ENCODE data around the gene NPM3. TPM values are rescaled to one million over a fixed set of nuclear protein-coding genes. Genes with fewer than 3 reads are reported as not detected.

NPM3 gene
- total and polyA plus RNA-seq, 2 experiments from 2014 or later: 2.9 to 69.6 TPM

GRCh38 chr10:101830322-101831168 lies 47.3 kb upstream of the NPM3 start:
- H3K9me3 ChIP-seq (ENCODE audit: low read depth): no peaks in the 10 kb centered on the region
- peak; percentile 98 for DNase-seq
- no peaks in the 10 kb centered on the region for H3K9me2 ChIP-seq (ENCODE audit: insufficient read depth)
- H3K4me2 ChIP-seq (ENCODE audit: unreplicated experiment): peak overlapping the region; percentile 74
- H4K20me1 ChIP-seq (ENCODE audit: insufficient read depth): no peaks in the 10 kb centered on the region
- TF ChIP-seq EZH2phosphoT487 (IDR thresholded peaks at IDR 0.05; ENCODE audit: insufficient read depth, low read depth) (no peak), EZH2 (IDR thresholded peaks at IDR 0.05; ENCODE audit: insufficient read depth, poor library complexity, severe bottlenecking) (no peak)
- peak overlapping the region; percentile 75 for H2AFZ ChIP-seq
- no peaks in the 10 kb centered on the region for H3K27me3 ChIP-seq (replicated peaks; ENCODE audit: insufficient read depth)
- in situ Hi-C loops (cut with MboI): no loop called here
- H3F3A ChIP-seq (ENCODE audit: insufficient read depth): 0 out of 2 replicates have a peak, but pooled peaks cover 10% of the 10 kb centered on the region
- peak overlapping the region; percentile 73 for H3K4me3 ChIP-seq
- 0 out of 2 replicates have a peak, but pooled peaks cover 4% of the 10 kb centered on the region for H3K4me1 ChIP-seq (ENCODE audit: insufficient read depth)
- peak overlapping the region; percentile 67 for H3K9ac ChIP-seq
- WGBS, 2 experiments (ENCODE audit: low coverage in 1 of 2, low lambda C conversion rate in 2 of 2, missing lambda C conversion rate in 2 of 2): 2% methylated on average over 30 to 52 of the region's 56 CpGs
- H3K79me2 ChIP-seq (ENCODE audit: insufficient read depth): no peaks in the 10 kb centered on the region
- H3K36me3 ChIP-seq (ENCODE audit: low read depth): no peaks in the 10 kb centered on the region
- peak overlapping the region; percentile 60 for H3K27ac ChIP-seq

DNA sequence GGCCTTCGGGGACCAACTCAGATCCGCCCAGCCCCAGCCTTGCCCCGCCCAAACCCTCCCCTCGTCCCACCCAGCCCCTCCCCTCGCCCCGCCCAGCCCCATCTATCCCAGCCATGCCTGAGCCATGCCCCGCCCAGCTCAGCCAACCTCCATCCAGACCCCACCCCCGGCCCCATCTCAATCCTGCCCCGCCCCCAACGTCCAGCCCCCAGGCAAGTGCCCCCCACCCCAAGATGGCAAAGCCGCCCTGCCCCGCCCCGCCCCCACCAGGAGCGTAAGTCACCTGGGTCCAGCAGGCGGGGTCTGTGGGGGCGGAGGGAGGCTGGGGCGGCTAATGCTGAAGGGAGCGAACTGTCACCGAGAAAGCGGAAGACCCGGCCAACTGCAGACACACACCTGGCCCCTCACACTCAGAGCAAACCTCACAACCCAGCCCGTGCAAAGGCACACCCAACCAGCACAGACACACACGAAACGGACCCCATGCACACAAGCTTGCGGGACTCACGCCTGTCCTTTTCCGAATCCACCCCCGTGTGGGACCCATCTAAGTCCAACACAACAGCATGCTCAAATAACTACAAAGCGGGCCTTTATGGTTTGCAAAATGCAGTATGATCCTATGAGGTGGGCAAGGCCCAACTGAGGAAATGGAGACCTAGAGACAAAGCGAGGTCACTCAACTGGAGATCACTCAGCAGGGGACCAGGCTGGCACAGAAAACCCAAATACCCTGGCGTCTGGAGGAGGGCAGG lies 46.5 kb upstream of the NPM3 start:
- no peaks in the 10 kb centered on the region for H3K79me2 ChIP-seq (ENCODE audit: insufficient read depth)
- TF ChIP-seq EZH2 (IDR thresholded peaks at IDR 0.05; ENCODE audit: insufficient read depth, poor library complexity, severe bottlenecking) (no peak), EZH2phosphoT487 (IDR thresholded peaks at IDR 0.05; ENCODE audit: insufficient read depth, low read depth) (no peak)
- H3K27ac ChIP-seq: peak overlapping the region; percentile 60
- peak; percentile 46 for DNase-seq
- 0 out of 2 replicates have a peak, but pooled peaks cover 10% of the 10 kb centered on the region for H3F3A ChIP-seq (ENCODE audit: insufficient read depth)
- no peaks in the 10 kb centered on the region for H4K20me1 ChIP-seq (ENCODE audit: insufficient read depth)
- H3K9me3 ChIP-seq (ENCODE audit: low read depth): no peaks in the 10 kb centered on the region
- H2AFZ ChIP-seq: peak overlapping the region; percentile 75
- in situ Hi-C loops (cut with MboI): no loop called here
- 0 out of 2 replicates have a peak, but pooled peaks cover 4% of the 10 kb centered on the region for H3K4me1 ChIP-seq (ENCODE audit: insufficient read depth)
- no peaks in the 10 kb centered on the region for H3K27me3 ChIP-seq (replicated peaks; ENCODE audit: insufficient read depth)
- peak overlapping the region; percentile 67 for H3K9ac ChIP-seq
- H3K4me2 ChIP-seq (ENCODE audit: unreplicated experiment): peak overlapping the region; percentile 74
- 26 to 27% methylated on average over 14 to 29 of the region's 31 CpGs for WGBS, 2 experiments (ENCODE audit: low coverage in 1 of 2, low lambda C conversion rate in 2 of 2, missing lambda C conversion rate in 2 of 2)
- H3K9me2 ChIP-seq (ENCODE audit: insufficient read depth): no peaks in the 10 kb centered on the region
- no peaks in the 10 kb centered on the region for H3K36me3 ChIP-seq (ENCODE audit: low read depth)
- H3K4me3 ChIP-seq: peak overlapping the region; percentile 73

GRCh38 chr10:101828766-101829551 lies 45.7 kb upstream of the NPM3 start:
- 71 to 76% methylated on average over 27 to 39 of the region's 39 CpGs for WGBS, 2 experiments (ENCODE audit: low coverage in 1 of 2, low lambda C conversion rate in 2 of 2, missing lambda C conversion rate in 2 of 2)
- Histone ChIP-seq H3K4me2 (ENCODE audit: unreplicated experiment) (no peak overlapping the region), H3F3A (ENCODE audit: insufficient read depth) (0 out of 2 replicates have a peak, but pooled peaks cover 10% of the 10 kb centered on the region), H3K9me3 (ENCODE audit: low read depth) (no peaks in the 10 kb centered on the region), H3K4me3 (no peak overlapping the region), H3K9ac (no peak overlapping the region), H3K27ac (no peak overlapping the region), H3K36me3 (ENCODE audit: low read depth) (no peaks in the 10 kb centered on the region), H2AFZ (no peak overlapping the region), H3K4me1 (ENCODE audit: insufficient read depth) (0 out of 2 replicates have a peak, but pooled peaks cover 4% of the 10 kb centered on the region), H3K9me2 (ENCODE audit: insufficient read depth) (no peaks in the 10 kb centered on the region), H3K27me3 (replicated peaks; ENCODE audit: insufficient read depth) (no peaks in the 10 kb centered on the region), H4K20me1 (ENCODE audit: insufficient read depth) (no peaks in the 10 kb centered on the region), H3K79me2 (ENCODE audit: insufficient read depth) (no peaks in the 10 kb centered on the region)
- TF ChIP-seq EZH2 (IDR thresholded peaks at IDR 0.05; ENCODE audit: insufficient read depth, poor library complexity, severe bottlenecking): no peak
- no peak for TF ChIP-seq EZH2phosphoT487 (IDR thresholded peaks at IDR 0.05; ENCODE audit: insufficient read depth, low read depth)
- DNase-seq: no peak
- in situ Hi-C loops (cut with MboI): no loop called here

Measured in GM23248 (cell line).